GM18951 (cell line): Measurements from ENCODE around the gene ITK.

Experiments used
- POLR2A ChIP-seq: IDR thresholded peaks from 4 replicates; pipeline ENCODE4 v1.6.1; 2011; ENCODE audit warnings: mild to moderate bottlenecking; ENCODE audit not compliant: insufficient read length, insufficient read depth; ENCODE audit errors: extremely low read depth
- in situ Hi-C: fragments of 300-500 bp; cut with MboI; formaldehyde crosslinking; loops from one replicate; pipeline ENCODE4 v1.12.0; 2022; ENCODE audit warnings: low sequenced_read_pairs, mixed read lengths, inconsistent platforms; ENCODE audit not compliant: unreplicated experiment

Gene ITK

GRCh38 chr5:157180374-157181264 is at the start of gene ITK:
TSS of gene ITK (plus strand) at chr5:157180840. CDS start at chr5:157180978, 138 bp downstream.
- TF ChIP-seq POLR2A, result no peak

GRCh38 chr5:157130925-157131324 is 49.7 kb upstream of the ITK start:
- TF ChIP-seq POLR2A, result no peak
- in situ Hi-C loops, result loop anchor here (25.0 kb wide), 1 partner anchor 469 kb away; no protein-coding TSS in a partner anchor

More at GRCh38 chr5:157180374-157181264, at the start of gene ITK:
- in situ Hi-C loops, result no loop called here

GRCh38 chr5:157132281-157132612 is 48.4 kb upstream of the ITK start:
- in situ Hi-C loops, result loop anchor here (25.0 kb wide), 1 partner anchor 470 kb away; no protein-coding TSS in a partner anchor
- no peak for TF ChIP-seq POLR2A

GRCh38 chr5:157137691-157138090 is 42.9 kb upstream of the ITK start:
- in situ Hi-C loops, result loop anchor here (25.0 kb wide), 1 partner anchor 475 kb away; no protein-coding TSS in a partner anchor
- no peak for TF ChIP-seq POLR2A

- peak; percentile 90 for TF ChIP-seq POLR2A
- in situ Hi-C loops, result loop anchor here (25.0 kb wide), 1 partner anchor 480 kb away; no protein-coding TSS in a partner anchor
Measured at GRCh38 chr5:157142317-157143126, 38.1 kb upstream of the ITK start, which contains the start of gene MED7. TSS of gene MED7 (minus strand) at chr5:157142865. CDS start at chr5:157139431, 3,434 bp downstream.

GRCh38 chr5:157143127-157143971 is 37.3 kb upstream of the ITK start:
- no peak for TF ChIP-seq POLR2A
- in situ Hi-C loops, result loop anchor here (25.0 kb wide), 1 partner anchor 481 kb away; no protein-coding TSS in a partner anchor

- in situ Hi-C loops, result loop anchor here (5.0 to 25.0 kb wide), 3 partner anchors 103 to 487 kb away; no protein-coding TSS in a partner anchor
- no peak for TF ChIP-seq POLR2A
Measured at GRCh38 chr5:157148734-157149615, 31.7 kb upstream of the ITK start.

- no peak for TF ChIP-seq POLR2A
- in situ Hi-C loops, result no loop called here
Measured at GRCh38 chr5:157150995-157151394, 29.6 kb upstream of the ITK start.

GRCh38 chr5:157155297-157155696 is 25.3 kb upstream of the ITK start:
- in situ Hi-C loops, result no loop called here
- no peak for TF ChIP-seq POLR2A

- TF ChIP-seq POLR2A, result no peak
- in situ Hi-C loops, result no loop called here
Measured at GRCh38 chr5:157157293-157157891, 23.2 kb upstream of the ITK start.

GRCh38 chr5:157159209-157159751 is 21.4 kb upstream of the ITK start:
- TF ChIP-seq POLR2A, result no peak
- in situ Hi-C loops, result no loop called here
